Measurements from ENCODE around the gene PIGQ.
"Not testable (repeated sequence)": the region's sequence is repeated elsewhere in the genome, so short reads cannot be mapped to it uniquely, and the experiment has no call there.

Gene PIGQ

DNA sequence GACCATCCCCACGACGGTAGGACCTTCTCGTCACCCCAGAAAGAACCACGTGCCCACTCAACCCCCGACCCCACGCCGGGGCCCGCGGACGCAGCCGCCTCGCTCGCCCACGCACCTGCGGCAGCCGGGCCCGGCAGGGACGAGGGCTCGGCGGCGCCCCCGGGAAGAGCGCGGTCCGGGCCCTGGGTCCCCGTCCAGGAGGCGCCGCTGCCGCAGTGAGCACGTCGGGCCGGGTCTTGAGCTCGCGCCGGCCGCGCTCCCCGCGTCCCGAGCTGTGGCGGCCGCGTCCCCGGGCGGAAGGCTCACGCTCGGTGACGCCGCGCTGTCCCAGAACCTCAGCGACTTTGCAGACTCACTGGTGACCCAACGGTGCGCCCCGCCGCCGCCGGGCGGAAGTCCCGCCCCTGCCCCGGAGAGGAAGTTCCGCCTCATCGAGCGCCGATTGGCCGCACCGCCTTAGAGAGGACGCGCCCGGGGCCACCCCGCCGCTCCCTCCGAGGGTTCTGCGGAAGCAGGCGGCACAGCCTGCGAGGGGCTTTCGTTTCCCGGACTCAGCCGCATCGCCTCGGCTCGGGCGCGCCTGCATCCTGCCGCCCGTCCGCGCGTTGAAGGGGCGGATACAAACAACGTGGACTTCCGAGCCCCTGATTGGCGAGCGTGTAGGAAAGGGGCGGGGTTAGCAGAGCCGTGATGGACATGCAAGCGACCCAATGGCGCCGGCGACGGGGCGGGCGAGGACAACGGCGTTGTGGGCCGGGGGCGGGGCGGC is 19.3 kb downstream of the PIGQ start:
- DNase-seq: peak; percentile 71

- peak; percentile 71 for DNase-seq
These were observed 20.0 kb downstream of the PIGQ start, which contains the start of gene RAB40C for GRCh38 chr16:589658-590187. Gene RAB40C, plus strand, starts transcription at chr16:590066. Its CDS starts 226 bp downstream, at chr16:590292.

DNA sequence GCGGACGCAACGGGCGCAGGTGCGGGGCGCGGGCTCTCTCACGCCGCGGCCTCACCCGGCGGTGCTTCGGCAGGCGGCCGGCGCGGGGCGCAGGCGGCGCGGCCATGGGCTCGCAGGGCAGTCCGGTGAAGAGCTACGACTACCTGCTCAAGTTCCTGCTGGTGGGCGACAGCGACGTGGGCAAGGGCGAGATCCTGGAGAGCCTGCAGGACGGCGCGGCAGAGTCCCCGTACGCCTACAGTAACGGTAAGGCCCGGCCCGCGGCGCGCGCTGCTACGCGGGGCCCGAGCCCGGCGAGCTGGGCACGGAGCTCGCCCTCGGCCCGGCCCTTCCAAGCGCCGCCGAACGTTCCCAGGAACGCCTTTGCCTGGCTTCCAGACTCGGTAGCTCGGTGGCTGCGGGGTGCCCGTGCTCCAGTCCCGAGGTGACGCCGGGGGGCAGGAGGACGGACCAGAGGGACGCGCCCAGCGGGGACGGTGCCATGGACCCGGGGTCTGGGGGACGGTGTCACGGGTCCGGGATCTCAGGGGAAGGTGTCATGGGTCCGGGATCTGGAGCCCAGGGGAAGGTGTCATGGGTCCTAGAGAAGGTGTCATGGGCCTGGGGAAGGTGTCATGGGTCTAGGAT is 20.5 kb downstream of the PIGQ start:
- DNase-seq: no peak

DNA sequence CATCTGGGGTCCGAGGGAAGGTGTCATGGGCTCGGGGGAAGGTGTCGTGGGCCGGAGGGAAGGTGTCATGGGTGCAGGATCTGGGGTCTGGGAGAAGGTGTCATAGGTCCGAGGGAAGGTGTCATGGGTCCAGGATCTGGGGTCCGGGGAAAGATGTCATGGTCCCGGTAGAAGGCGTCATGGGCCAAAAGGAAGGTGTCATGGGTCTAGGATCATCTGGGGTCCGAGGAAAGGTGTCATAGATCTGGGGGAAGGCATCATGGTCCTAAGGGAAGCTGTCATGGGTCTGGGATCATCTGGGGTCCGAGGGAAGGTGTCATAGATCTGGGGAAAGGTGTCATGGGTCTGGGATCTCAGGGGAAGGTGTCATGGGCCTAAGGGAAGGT is 21.0 kb downstream of the PIGQ start:
- no peak for DNase-seq

DNA sequence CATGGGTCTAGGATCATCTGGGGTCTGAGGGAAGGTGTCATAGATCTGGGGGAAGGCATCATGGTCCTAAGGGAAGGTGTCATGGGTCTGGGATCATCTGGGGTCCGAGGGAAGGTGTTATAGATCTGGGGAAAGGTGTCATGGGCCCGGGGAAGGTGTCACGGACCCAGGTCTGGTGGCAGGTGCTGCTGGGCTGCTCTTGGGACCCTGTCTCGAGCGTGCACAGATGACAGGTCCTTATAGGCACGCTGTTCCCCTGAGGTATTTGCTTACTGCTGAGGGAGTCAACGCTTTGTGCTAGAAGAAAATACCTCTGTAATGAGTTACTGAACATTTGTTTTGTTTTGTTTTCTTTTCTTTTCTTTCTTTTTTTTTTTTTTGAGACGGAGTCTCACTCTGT is 21.5 kb downstream of the PIGQ start:
- no peak for DNase-seq

DNA sequence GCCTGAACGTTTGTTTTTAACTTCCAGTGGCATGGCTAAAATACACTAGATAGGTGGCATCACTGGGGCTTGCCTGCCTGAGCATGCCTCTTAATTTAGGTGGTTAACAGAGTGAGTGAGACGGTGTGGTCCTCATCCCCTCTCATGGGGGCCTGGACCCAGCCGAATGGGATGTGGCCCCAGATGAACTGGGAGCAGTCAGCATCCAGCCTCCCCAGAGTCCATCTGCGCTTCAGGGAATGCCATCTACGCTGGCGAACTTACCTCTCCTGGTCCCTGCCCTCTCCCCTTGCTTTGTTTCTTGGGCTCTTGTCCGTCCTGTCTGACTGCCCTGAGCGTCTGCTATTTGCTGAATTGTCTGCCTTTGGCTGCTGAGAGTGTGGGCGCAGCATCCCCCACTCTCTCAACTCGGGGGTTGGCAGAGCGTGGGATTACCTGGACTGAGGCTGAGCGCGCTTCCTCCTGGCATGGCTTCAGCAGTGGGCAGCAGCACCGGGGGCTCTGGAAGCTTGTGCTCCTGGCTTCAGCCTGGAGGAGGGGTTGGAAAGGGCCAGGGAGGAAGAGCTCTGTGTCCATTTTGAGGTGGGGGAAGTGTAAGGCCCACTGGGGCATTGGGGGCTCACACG is 22.2 kb downstream of the PIGQ start:
- no peak for DNase-seq

GRCh38 chr16:592518-593306 is 22.9 kb downstream of the PIGQ start:
- DNase-seq: peak; percentile 79

DNA sequence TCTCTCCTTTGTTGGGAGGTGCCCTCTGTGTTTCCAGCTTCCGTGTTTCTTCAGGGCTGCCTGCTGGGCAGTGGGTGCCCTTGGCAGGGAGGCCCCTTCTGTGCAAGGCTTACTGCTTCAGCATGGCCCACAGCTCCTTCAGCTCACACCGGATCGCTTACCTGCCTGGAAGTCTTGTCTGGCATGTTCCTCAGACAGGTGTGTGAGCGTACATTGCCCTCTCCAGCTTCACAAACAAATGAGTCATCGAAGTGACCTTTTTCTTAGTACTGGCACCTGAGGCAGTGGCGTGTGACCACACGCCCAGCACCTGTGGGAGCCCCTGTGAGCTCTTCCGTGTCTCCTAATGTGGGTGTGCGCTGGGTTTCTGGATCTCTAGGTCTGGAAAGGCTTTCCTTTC is 23.6 kb downstream of the PIGQ start:
- peak; percentile 46 for DNase-seq

DNA sequence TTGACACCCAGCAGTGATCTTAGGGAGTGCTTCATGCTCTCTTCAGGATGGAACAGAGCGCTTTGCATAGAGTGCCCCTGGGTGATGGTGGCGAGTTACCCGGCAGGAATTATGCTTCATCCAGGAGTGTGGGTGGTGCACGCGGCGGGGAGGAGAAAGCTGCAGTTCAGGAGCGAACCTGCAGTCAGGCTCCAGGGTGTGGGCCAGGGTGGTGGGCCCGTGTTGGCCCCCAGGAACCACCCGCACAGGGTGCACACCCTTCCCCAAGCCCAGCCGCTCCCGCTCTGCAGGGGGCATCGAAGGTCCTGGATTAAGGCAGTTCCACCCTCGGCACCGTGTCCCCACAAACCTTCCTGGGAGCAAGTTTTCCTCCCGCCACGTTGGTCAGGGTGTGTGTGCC is 24.0 kb downstream of the PIGQ start:
- DNase-seq: no peak

DNA sequence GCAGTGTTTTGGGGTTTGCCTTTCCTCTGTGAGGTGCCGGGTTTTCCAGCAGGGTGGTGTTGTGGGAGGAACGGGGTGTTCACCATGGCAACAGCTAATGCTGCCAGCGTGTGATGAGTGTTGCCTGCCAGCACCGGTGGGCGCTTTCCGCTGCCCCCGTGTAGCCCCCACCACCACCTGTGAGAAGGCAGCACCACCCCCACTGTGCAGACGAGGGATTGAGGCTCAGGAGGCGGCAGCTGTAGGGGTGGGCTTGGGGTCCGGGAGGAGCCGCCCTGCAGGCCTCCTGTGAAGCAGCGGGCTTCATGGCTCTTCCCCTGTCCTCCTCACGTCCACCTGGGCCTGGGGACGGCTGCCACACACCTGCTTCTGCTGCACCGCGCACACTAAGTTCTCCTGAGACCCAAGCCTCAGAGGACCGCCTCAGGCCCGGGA is 25.3 kb downstream of the PIGQ start:
- no peak for DNase-seq

DNA sequence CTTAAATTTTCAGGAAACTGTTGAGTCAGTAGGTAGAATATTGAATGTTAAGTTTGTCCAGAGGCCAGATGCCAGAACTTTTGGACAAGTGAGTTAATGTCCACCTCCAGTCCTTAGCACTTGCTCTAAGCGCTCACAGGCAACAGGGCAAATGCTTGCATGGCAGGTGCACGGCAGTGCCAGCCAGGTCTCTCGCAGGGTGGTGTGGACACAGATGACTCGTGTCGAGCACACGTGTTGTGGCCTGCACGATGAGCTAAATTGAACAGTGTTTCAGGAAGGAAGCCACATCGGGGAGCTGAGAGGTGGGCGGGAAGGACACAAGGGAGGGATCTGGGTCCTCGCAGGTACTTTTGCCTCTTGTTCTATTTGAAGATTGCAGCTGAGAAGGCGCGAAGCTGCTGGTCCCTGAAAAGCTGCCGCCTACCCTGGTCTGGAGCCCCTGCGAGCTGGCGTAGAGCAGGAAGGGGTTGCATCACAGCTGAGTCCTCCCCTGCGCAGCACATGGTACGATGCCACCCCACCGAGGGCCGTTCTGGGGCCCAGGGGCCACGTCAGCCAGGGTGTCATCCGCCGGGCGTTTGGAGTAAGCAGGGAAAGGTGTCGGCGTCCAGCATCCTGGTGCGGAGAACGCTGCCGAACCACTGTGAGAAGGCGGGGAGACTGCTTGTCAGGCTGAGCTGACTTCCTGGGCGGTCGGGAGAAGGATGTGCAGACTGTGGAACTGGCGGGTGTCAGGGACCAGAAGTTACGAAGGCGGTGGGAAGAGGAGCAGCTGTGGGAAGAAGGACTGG is 26.4 kb downstream of the PIGQ start:
- no peak for DNase-seq

GRCh38 chr16:596736-597060 is 26.9 kb downstream of the PIGQ start:
- DNase-seq: peak; percentile 21

DNA sequence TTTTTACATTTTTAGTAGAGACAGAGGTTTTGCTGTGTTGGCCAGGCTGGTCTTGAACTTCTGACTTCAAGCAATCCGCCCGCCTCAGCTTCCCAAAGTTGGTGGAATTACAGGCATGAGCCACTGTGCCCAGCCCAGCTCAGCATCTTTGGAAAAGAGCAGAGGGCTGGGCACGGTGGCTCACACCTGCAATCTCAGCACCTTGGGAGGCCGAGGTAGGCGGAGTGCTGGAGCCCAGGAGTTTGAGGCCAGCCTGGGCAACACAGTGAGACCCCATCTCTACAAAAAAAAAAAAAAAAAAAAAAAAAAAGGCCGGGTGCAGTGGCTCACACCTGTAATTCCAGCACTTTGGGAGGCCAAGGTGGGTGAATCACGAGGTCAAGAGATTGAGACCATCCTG is 27.9 kb downstream of the PIGQ start:
- DNase-seq: not testable (repeated sequence)

DNA sequence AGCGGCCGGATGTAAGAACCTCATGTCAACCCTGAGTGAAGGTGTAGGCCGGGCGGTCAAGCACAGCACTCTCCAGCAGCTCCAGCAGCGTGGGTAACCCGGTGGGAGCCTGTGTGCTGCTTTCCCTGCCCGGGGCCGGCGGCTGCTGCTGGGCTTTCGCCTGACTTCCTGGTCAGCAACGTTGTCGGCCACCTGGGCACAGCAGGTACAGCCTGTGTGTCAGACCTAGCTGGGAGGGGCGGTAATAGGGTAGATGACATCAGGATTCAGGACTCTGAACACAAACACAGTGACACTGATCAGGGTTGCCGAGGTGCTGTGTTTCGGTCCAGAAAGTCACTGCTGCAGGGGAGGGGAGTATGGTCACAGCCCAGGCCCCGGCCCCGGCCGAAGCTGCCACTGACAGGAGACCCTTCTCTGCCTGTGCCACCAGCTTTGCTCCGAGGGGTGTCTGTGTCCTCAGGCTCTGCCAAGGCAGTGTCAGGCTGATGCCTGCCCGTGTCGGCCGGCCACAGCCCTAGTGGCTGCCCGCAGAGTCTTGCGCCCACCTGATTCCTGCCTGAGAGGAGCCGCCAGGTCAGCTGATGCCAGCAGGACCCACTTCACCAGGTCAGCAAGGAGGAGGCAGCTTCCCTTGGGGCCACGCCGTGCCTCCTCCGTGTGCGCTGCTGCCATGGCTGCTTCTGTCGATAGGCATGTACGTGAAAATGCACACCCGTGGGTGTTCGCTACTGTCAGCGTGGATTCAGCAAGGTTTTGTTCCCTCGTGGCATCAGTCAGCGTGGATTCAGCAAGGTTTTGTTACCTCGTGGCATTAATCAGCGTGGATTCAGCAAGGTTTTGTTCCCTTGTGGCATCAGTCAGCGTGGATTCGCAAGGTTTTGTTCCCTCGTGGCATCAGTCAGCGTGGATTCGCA is 29.3 kb downstream of the PIGQ start:
- no peak for DNase-seq

GRCh38 chr16:600781-601180 is 31.0 kb downstream of the PIGQ start:
- no peak for DNase-seq

DNA sequence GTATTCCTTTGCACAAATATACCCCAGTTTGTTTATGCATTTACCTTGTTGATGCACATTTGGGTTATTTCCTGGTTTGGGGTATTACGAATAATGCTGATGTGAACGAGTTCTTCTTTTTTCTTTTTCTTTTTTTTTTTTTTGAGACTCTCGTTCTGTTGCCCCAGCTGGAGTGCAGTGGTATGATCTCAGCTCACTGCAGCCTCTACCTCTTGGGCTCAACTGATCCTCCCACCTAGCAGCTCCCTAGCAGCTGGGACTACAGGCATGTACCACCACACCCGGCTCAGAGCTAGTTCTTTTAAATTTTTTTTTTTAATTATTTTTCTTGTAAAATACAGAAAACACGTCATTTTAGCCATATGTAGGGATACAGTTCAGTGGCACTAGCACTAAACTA is 34.2 kb downstream of the PIGQ start:
- no peak for DNase-seq

GRCh38 chr16:606656-607307 is 37.0 kb downstream of the PIGQ start:
- DNase-seq: no peak

- no peak for DNase-seq
These were observed 38.3 kb downstream of the PIGQ start for GRCh38 chr16:608019-608418.

DNA sequence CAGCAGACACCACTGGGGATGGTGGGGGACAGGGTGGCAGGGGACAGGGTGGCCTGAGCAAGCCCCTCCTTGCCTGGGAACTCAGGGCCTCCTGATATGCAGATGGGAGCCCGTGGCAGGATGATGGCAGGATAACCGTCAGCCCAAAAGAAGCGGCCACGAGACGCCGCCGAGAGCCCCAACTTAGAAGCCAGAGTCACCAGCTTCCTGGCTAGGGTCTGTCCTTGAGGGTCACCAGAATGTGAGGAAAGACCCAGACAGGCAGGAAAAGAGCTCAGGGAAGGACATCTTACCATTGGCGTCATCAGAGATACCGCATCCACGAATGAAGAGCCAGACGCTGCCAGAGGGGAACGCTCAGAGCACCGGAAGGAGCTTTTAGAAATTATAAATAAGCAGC is 39.5 kb downstream of the PIGQ start:
- DNase-seq: no peak

GRCh38 chr16:609984-610383 is 40.2 kb downstream of the PIGQ start:
- DNase-seq: no peak

Measured in NCI-H510A treated with DMSO at 0.1 percent for 48 hours (cell line).